Measurements from ENCODE around the gene FBXO3. TPM values are rescaled to one million over a fixed set of nuclear protein-coding genes. Genes with fewer than 3 reads are reported as not detected.

The FBXO3 gene
- total and polyA plus RNA-seq, 2 of the 13 experiments (the other 11 are each of a cell fraction or from before 2014, with no cell fraction given), result 20.4 to 27.6 TPM

DNA sequence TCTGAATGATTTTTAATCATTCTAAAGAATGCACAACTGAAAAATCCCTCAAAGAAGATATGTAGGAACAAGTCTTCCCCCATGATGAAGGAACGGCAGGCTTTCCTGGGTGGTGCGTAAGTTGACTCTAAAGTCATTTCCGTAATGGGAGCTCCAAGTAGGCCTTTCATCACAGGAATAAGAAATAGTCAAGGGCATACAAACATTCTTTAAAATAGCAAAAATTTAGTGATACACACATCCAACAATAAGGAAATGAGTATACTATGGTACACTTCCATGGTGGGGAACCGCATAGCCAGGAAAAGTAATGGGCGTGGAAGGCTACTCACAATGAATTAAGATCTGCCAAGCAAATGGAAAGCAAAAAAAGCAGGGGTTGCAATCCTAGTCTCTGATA, 48.8 kb downstream of the FBXO3 start:
- no peak for ATAC-seq
- no peaks in the 10 kb centered on the region for H3K9me3 ChIP-seq (ENCODE audit: low read length)
- H3K27me3 ChIP-seq (ENCODE audit: control insufficient read depth in 1 of 2, insufficient read depth in 2 of 2, low read length in 2 of 2), result no peaks in the 10 kb centered on the region
- WGBS (ENCODE audit: low lambda C conversion rate), result 98% methylated on average over 5 of the region's 5 CpGs
- H3K9ac ChIP-seq (ENCODE audit: insufficient read depth, low read depth, low read length), result no peak overlapping the region
- BruUV-seq (replicated peaks), result no TSS peak
- H3K27ac ChIP-seq (ENCODE audit: extremely low read length, insufficient read depth, low read length), result no peak overlapping the region
- H3K4me3 ChIP-seq (replicated peaks in 1 of 3; ENCODE audit: insufficient read depth in 1 of 3, low read depth in 2 of 3, low read length in 3 of 3), result no peak overlapping the region
- peaks cover 3% of the 10 kb centered on the region for H4K20me1 ChIP-seq (ENCODE audit: insufficient read depth, low read length)
- H3K36me3 ChIP-seq (replicated peaks in 1 of 2; ENCODE audit: control insufficient read depth in 1 of 2, insufficient read depth in 2 of 2, low read length in 2 of 2), result peaks cover 11 to 15% of the 10 kb centered on the region in 2 experiments; a peak in 3 of 5 replicates
- no peak for DNase-seq (ENCODE audit: low spot score)
- CTCF ChIA-PET (ENCODE audit: low intra/inter-chr PET ratio, low total read pairs), result no interaction called here
- in situ Hi-C loops (cut with HindIII; ENCODE audit: extremely low pct_ligation_motif_present, low pct_unique_long_range_greater_than_20kb), result no loop called here
- H2AFZ ChIP-seq (ENCODE audit: low read length), result no peak overlapping the region
- TF ChIP-seq NFRKB (IDR thresholded peaks at IDR 0.05), result no peak
- TF ChIP-seq ZNF878 (CRISPR knock-in tag; IDR thresholded peaks at IDR 0.05), result no peak
- no peak for TF ChIP-seq MEF2D (CRISPR knock-in tag; IDR thresholded peaks at IDR 0.05)
- no peak for TF ChIP-seq HES4 (CRISPR knock-in tag; IDR thresholded peaks at IDR 0.05; ENCODE audit: borderline replicate concordance)
- no peak for TF ChIP-seq ZNF547 (CRISPR knock-in tag; IDR thresholded peaks at IDR 0.05)
- no peak for TF ChIP-seq ZFP36L1 (CRISPR knock-in tag; IDR thresholded peaks at IDR 0.05)
- TF ChIP-seq, protein P1, sequence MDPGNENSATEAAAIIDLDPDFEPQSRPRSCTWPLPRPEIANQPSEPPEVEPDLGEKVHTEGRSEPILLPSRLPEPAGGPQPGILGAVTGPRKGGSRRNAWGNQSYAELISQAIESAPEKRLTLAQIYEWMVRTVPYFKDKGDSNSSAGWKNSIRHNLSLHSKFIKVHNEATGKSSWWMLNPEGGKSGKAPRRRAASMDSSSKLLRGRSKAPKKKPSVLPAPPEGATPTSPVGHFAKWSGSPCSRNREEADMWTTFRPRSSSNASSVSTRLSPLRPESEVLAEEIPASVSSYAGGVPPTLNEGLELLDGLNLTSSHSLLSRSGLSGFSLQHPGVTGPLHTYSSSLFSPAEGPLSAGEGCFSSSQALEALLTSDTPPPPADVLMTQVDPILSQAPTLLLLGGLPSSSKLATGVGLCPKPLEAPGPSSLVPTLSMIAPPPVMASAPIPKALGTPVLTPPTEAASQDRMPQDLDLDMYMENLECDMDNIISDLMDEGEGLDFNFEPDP (CRISPR knock-in tag; conservative IDR thresholded peaks at IDR 0.05), result no peak
- TF ChIP-seq ZNF329 (CRISPR knock-in tag; IDR thresholded peaks at IDR 0.05; ENCODE audit: low read depth), result no peak
- no peak for TF ChIP-seq FIP1L1 (IDR thresholded peaks at IDR 0.05; ENCODE audit: borderline replicate concordance, insufficient read depth, low read depth, low read length)
- TF ChIP-seq, protein P2, sequence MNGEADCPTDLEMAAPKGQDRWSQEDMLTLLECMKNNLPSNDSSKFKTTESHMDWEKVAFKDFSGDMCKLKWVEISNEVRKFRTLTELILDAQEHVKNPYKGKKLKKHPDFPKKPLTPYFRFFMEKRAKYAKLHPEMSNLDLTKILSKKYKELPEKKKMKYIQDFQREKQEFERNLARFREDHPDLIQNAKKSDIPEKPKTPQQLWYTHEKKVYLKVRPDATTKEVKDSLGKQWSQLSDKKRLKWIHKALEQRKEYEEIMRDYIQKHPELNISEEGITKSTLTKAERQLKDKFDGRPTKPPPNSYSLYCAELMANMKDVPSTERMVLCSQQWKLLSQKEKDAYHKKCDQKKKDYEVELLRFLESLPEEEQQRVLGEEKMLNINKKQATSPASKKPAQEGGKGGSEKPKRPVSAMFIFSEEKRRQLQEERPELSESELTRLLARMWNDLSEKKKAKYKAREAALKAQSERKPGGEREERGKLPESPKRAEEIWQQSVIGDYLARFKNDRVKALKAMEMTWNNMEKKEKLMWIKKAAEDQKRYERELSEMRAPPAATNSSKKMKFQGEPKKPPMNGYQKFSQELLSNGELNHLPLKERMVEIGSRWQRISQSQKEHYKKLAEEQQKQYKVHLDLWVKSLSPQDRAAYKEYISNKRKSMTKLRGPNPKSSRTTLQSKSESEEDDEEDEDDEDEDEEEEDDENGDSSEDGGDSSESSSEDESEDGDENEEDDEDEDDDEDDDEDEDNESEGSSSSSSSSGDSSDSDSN (CRISPR knock-in tag; IDR thresholded peaks at IDR 0.05), result no peak
- intact Hi-C loops (cut with micrococcal nuclease; ENCODE audit: unreplicated experiment), result no loop called here
- H3K79me2 ChIP-seq (ENCODE audit: insufficient read depth, low read length), result peaks cover 39% of the 10 kb centered on the region
- FAIRE-seq, result no peak
- H3K4me1 ChIP-seq (ENCODE audit: insufficient read depth, low read length), result peaks cover 35% of the 10 kb centered on the region
- H3K4me2 ChIP-seq (ENCODE audit: low read depth, low read length), result no peak overlapping the region
- POLR2A ChIA-PET, result interaction anchor here (2.1 kb wide), 1 partner anchor 11 kb away, joined by 12 read pairs; the partner anchor contains the start of gene CD59

Measured in HepG2 (cell line).